GM19467 (cell line): ENCODE measurements around the gene RNF212.

Experiments used
- ATAC-seq: cut with Tn5 transposase; IDR thresholded peaks from one replicate; pipeline ENCODE4 v1.9.1; 2021; ENCODE audit warnings: mild to moderate bottlenecking, moderate library complexity; ENCODE audit not compliant: unreplicated experiment

Gene RNF212

GRCh38 chr4:1022051-1022738, 91.2 kb downstream of the RNF212 start:
- ATAC-seq: no peak
